SU-DHL-6 (cell line): ENCODE results near the gene WDR11.

ENCODE experiments used
- CTCF ChIP-seq: fragments of 200-600 bp; sonication (generic); IDR thresholded peaks from one replicate; pipeline ENCODE4 v1.5.1; 2017; ENCODE audit warnings: antibody characterized with exemption, mild to moderate bottlenecking, low read length, moderate library complexity; ENCODE audit not compliant: insufficient read depth, poor library complexity, severe bottlenecking
- EZH2phosphoT487 ChIP-seq: fragments of 200-600 bp; sonication (generic), shearing (Covaris generic); conservative IDR thresholded peaks from 2 replicates; pipeline ENCODE4 v1.6.1; 2018; ENCODE audit warnings: mild to moderate bottlenecking, antibody characterized with exemption, low read length, moderate library complexity, mixed read lengths

GRCh38 chr10:120833222-120833928, 17.8 kb upstream of the WDR11 start:
- TF ChIP-seq CTCF (no peak), EZH2phosphoT487 (no peak)
